Stomach (tissue), 4 donors: Measurements from ENCODE around the gene SLC17A3.

Experiments used
- EP300 ChIP-seq: sonication (generic); formaldehyde crosslinking; IDR thresholded peaks from one replicate; pipeline ENCODE4 v1.6.1; 2017; ENCODE audit warnings: antibody characterized with exemption
- POLR2A ChIP-seq, 4 donors: fragments of 450-650 bp; IDR thresholded peaks; one replicate each; pipeline ENCODE4 v1.6.1; 2016; ENCODE audit warnings: antibody characterized with exemption in 4 of 4, control low read depth in 2 of 4, mild to moderate bottlenecking in 1 of 4, moderate library complexity in 1 of 4
- TF ChIP-seq, protein P1 (sequence below), 7 experiments: fragments of 450-650 bp in 4 of 7; fragments of 200-600 bp in 3 of 7; sonication (generic) in 3 of 7; IDR thresholded peaks; one replicate each; pipeline ENCODE4 v1.5.1; 2016 to 2019; ENCODE audit warnings: antibody characterized with exemption in 7 of 7, control low read depth in 2 of 7, mild to moderate bottlenecking in 1 of 7

DNA sequence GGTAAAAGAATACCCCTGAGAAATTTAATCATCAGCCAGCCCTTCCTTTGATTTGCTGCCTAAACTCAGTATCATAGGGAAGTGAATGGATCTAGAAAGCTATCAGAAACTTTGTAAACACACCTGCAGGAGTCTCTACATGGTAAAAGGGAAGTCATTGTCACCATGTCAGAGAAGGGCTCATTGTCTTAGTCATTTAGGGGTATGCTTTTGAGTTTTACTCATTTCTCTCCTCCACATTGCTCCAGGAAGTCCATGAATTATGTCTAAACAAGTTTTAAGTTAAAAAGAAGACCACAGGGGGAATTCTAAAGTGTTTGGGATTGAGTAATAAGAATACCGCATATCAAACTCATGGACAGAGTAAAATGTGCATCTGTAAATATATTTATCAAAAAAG is 44.7 kb downstream of the SLC17A3 start:
- TF ChIP-seq POLR2A (IDR thresholded peaks at IDR 0.05) (no peak), EP300 (no peak)
- TF ChIP-seq, protein P1, sequence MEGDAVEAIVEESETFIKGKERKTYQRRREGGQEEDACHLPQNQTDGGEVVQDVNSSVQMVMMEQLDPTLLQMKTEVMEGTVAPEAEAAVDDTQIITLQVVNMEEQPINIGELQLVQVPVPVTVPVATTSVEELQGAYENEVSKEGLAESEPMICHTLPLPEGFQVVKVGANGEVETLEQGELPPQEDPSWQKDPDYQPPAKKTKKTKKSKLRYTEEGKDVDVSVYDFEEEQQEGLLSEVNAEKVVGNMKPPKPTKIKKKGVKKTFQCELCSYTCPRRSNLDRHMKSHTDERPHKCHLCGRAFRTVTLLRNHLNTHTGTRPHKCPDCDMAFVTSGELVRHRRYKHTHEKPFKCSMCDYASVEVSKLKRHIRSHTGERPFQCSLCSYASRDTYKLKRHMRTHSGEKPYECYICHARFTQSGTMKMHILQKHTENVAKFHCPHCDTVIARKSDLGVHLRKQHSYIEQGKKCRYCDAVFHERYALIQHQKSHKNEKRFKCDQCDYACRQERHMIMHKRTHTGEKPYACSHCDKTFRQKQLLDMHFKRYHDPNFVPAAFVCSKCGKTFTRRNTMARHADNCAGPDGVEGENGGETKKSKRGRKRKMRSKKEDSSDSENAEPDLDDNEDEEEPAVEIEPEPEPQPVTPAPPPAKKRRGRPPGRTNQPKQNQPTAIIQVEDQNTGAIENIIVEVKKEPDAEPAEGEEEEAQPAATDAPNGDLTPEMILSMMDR (IDR thresholded peaks at IDR 0.05) = no peak
